HCT116 (cell line): ENCODE data around the gene UFD1. TPM values are rescaled to one million over a fixed set of nuclear protein-coding genes. Genes with fewer than 3 reads are reported as not detected.

Experiments
- ATAC-seq: fragments of 200-7000 bp; cut with Tn5 transposase; 2 replicates; pipeline ENCODE4 v1.9.1; 2020; ENCODE audit warnings: mild to moderate bottlenecking, moderate library complexity
- BruUV-seq: library from RNA; stranded (reverse); fragments of 400-500 nt; replicated peaks from 2 replicates; lab custom pipeline; 2021; lab: Mats Ljungman, UMichigan
- CTCF ChIA-PET: fragments of 300-600 bp; sonication (Branson Sonifier 250); formaldehyde crosslinking; loops from one replicate; lab custom pipeline; 2021; ENCODE audit warnings: antibody characterized with exemption; lab: Charles Lee
- POLR2A ChIA-PET: fragments of 300-600, 350-600 bp; sonication (Branson Sonifier 250); formaldehyde crosslinking; loops from one replicate; lab custom pipeline; 2021; ENCODE audit warnings: antibody characterized with exemption; lab: Charles Lee
- RAD21 ChIA-PET, 2 experiments: fragments of 300-600 bp; sonication (Branson Sonifier 250); formaldehyde crosslinking; loops; one replicate each; lab custom pipeline; 2023; ENCODE audit warnings: low total read pairs in 2 of 2; ENCODE audit not compliant: uncharacterized antibody in 2 of 2, unreplicated experiment in 2 of 2, low non-redundant PET in 1 of 2; lab: Charles Lee
- DNase-seq: peaks from one replicate; pipeline ENCODE4 v3.0.0-alpha.2; 2010; ENCODE audit warnings: low read depth, low spot score
- H2AFZ ChIP-seq: fragments of 200-600 bp; shearing (Covaris generic), sonication (generic); 2 replicates; pipeline ENCODE4 v1.6.1; 2017; ENCODE audit warnings: low read depth, mixed run types, mixed read lengths, antibody characterized with exemption, low read length; ENCODE audit not compliant: poor library complexity, severe bottlenecking
- H3K27ac ChIP-seq: 2 replicates; pipeline ENCODE4 v1.5.1; 2012; ENCODE audit warnings: low read depth, low read length
- H3K27me3 ChIP-seq: fragments of 200-600 bp; sonication (generic); 2 replicates; pipeline ENCODE4 v1.6.1; 2016; ENCODE audit warnings: mixed run types, low read length, mixed read lengths; ENCODE audit not compliant: insufficient read depth
- H3K36me3 ChIP-seq, 2 experiments: fragments of 200-500 bp in 1 of 2; fragments of 200-600 bp in 1 of 2; sonication (Bioruptor generic) in 1 of 2; sonication (generic) in 1 of 2; 2 replicates each; pipeline versions ENCODE4 v1.5.1 to v1.6.1; 2014 to 2016; ENCODE audit warnings: low read length in 2 of 2, inconsistent platforms in 1 of 2, mixed read lengths in 1 of 2, mixed run types in 1 of 2; ENCODE audit not compliant: insufficient read depth in 2 of 2, control insufficient read depth in 1 of 2
- H3K4me1 ChIP-seq, 2 experiments: fragments of 200-600 bp in 1 of 2; sonication (generic) in 1 of 2; 2 replicates each; pipeline versions ENCODE4 v1.5.1 to v1.6.1; 2012 to 2017; ENCODE audit warnings: low read length in 2 of 2, inconsistent platforms in 1 of 2, mild to moderate bottlenecking in 1 of 2, mixed read lengths in 1 of 2, mixed run types in 1 of 2, moderate library complexity in 1 of 2; ENCODE audit not compliant: insufficient read depth in 2 of 2, control insufficient read depth in 1 of 2
- H3K4me2 ChIP-seq: fragments of 200-600 bp; sonication (generic); 2 replicates; pipeline ENCODE4 v1.6.1; 2017; ENCODE audit warnings: mixed run types, low read length, mixed read lengths
- H3K4me3 ChIP-seq, 2 experiments: fragments of 200-600 bp in 1 of 2; sonication (generic) in 1 of 2; replicated peaks in 1 of 2; 2 replicates each; pipeline ENCODE4 v1.5.1; 2011 to 2016; ENCODE audit warnings: low read length in 2 of 2, control low read depth in 1 of 2, low read depth in 1 of 2, mild to moderate bottlenecking in 1 of 2, mixed read lengths in 1 of 2, mixed run types in 1 of 2
- H3K79me2 ChIP-seq: fragments of 200-600 bp; sonication (generic); 2 replicates; pipeline ENCODE4 v1.6.1; 2017; ENCODE audit warnings: mild to moderate bottlenecking, mixed run types, low read length, moderate library complexity, mixed read lengths; ENCODE audit not compliant: insufficient read depth
- H3K9ac ChIP-seq: fragments of 200-600 bp; sonication (generic); 2 replicates; pipeline ENCODE4 v1.6.1; 2016; ENCODE audit warnings: low read length, mixed read lengths
- H3K9me2 ChIP-seq: fragments of 200-600 bp; sonication (generic), shearing (Covaris generic); 2 replicates; pipeline ENCODE4 v1.6.1; 2017; ENCODE audit warnings: mixed run types, mild to moderate bottlenecking, moderate library complexity; ENCODE audit not compliant: insufficient read depth
- H3K9me3 ChIP-seq, 2 experiments: fragments of 200-500 bp in 1 of 2; fragments of 200-600 bp in 1 of 2; sonication (Bioruptor generic) in 1 of 2; sonication (generic) in 1 of 2; 2 replicates each; pipeline ENCODE4 v1.6.1; 2014 to 2017; ENCODE audit warnings: low read length in 2 of 2, mixed read lengths in 2 of 2, inconsistent platforms in 1 of 2, low read depth in 1 of 2, mild to moderate bottlenecking in 1 of 2, mixed run types in 1 of 2, moderate library complexity in 1 of 2; ENCODE audit not compliant: control insufficient read depth in 1 of 2, insufficient read depth in 1 of 2
- H4K20me1 ChIP-seq: fragments of 200-600 bp; sonication (generic), shearing (Covaris generic); 2 replicates; pipeline ENCODE4 v1.6.1; 2017; ENCODE audit warnings: mixed run types, mild to moderate bottlenecking, moderate library complexity; ENCODE audit not compliant: insufficient read depth
- CBX3 ChIP-seq: IDR thresholded peaks from 2 replicates; pipeline ENCODE4 v1.6.1; 2012; ENCODE audit warnings: low read depth
- CEBPB ChIP-seq: IDR thresholded peaks from 2 replicates; pipeline ENCODE4 v1.6.1; 2012; ENCODE audit warnings: low read depth
- EGR1 ChIP-seq: IDR thresholded peaks from 2 replicates; pipeline ENCODE4 v1.6.1; 2012; ENCODE audit warnings: low read depth
- ELF1 ChIP-seq: IDR thresholded peaks from 2 replicates; pipeline ENCODE4 v1.6.1; 2012; ENCODE audit warnings: low read depth, borderline replicate concordance
- EZH2 ChIP-seq: fragments of 200-600 bp; sonication (generic); IDR thresholded peaks from 2 replicates; pipeline ENCODE4 v1.6.1; 2017; ENCODE audit warnings: antibody characterized with exemption, mixed run types
- EZH2phosphoT487 ChIP-seq: fragments of 200-600 bp; IDR thresholded peaks from 2 replicates; pipeline ENCODE4 v1.6.1; 2018; ENCODE audit warnings: antibody characterized with exemption, borderline replicate concordance
- FOSL1 ChIP-seq: IDR thresholded peaks from 2 replicates; pipeline ENCODE4 v1.6.1; 2012; ENCODE audit warnings: low read depth
- RAD21 ChIP-seq: IDR thresholded peaks from 2 replicates; pipeline ENCODE4 v1.6.1; 2012; ENCODE audit warnings: low read depth, mild to moderate bottlenecking
- SIN3A ChIP-seq: IDR thresholded peaks from 2 replicates; pipeline ENCODE4 v1.6.1; 2012; ENCODE audit warnings: low read depth
- SP1 ChIP-seq: IDR thresholded peaks from 2 replicates; pipeline ENCODE4 v1.6.1; 2012; ENCODE audit warnings: low read depth
- TCF7L2 ChIP-seq: IDR thresholded peaks from 2 replicates; pipeline ENCODE4 v1.7.0; 2011; ENCODE audit warnings: borderline replicate concordance, inconsistent platforms; ENCODE audit not compliant: insufficient read depth, insufficient read length; ENCODE audit errors: extremely low read depth
- ZFX ChIP-seq: fragments of 450-650 bp; IDR thresholded peaks from 2 replicates; pipeline ENCODE4 v1.6.1; 2017
- ZNF274 ChIP-seq: fragments of 200-500 bp; sonication (Bioruptor generic); IDR thresholded peaks from 2 replicates; pipeline ENCODE4 v1.6.1; 2014; ENCODE audit warnings: mild to moderate bottlenecking, low read depth, low read length, inconsistent platforms
- intact Hi-C: fragments of 100-400 bp; cut with micrococcal nuclease; formaldehyde crosslinking; loops from 2 replicates; pipeline ENCODE4 v1.10.0; 2022
- total RNA-seq: library from RNA; stranded (reverse); gene quantifications from one replicate; pipeline ENCODE4 v1.2.1, GENCODE V29; 2021; ENCODE audit not compliant: unreplicated experiment
- TF ChIP-seq, protein P1 (sequence below): IDR thresholded peaks from 2 replicates; pipeline ENCODE4 v1.6.1; 2012; ENCODE audit warnings: low read depth
- TF ChIP-seq, protein P2 (sequence below): IDR thresholded peaks from 2 replicates; pipeline ENCODE4 v1.6.1; 2011; ENCODE audit warnings: mild to moderate bottlenecking, low read length, moderate library complexity; ENCODE audit not compliant: insufficient replicate concordance; ENCODE audit errors: extremely low read depth
- TF ChIP-seq, protein P3 (sequence below), 3 experiments: fragments of 200-600 bp in 1 of 3; sonication (generic) in 1 of 3; IDR thresholded peaks in 2 of 3; conservative IDR thresholded peaks in 1 of 3; 2 replicates each; pipeline ENCODE4 v1.5.1; 2012 to 2017; ENCODE audit warnings: low read depth in 2 of 3, low read length in 2 of 3, antibody characterized with exemption in 1 of 3, borderline replicate concordance in 1 of 3, control low read depth in 1 of 3, mild to moderate bottlenecking in 1 of 3, mixed read lengths in 1 of 3, mixed run types in 1 of 3, moderate library complexity in 1 of 3; ENCODE audit not compliant: insufficient read depth in 1 of 3
- TF ChIP-seq, protein P4 (sequence below): IDR thresholded peaks from 2 replicates; pipeline ENCODE4 v1.6.1; 2012

The UFD1 gene
- total RNA-seq, 1 experiment from 2014 or later = 97.5 TPM

DNA sequence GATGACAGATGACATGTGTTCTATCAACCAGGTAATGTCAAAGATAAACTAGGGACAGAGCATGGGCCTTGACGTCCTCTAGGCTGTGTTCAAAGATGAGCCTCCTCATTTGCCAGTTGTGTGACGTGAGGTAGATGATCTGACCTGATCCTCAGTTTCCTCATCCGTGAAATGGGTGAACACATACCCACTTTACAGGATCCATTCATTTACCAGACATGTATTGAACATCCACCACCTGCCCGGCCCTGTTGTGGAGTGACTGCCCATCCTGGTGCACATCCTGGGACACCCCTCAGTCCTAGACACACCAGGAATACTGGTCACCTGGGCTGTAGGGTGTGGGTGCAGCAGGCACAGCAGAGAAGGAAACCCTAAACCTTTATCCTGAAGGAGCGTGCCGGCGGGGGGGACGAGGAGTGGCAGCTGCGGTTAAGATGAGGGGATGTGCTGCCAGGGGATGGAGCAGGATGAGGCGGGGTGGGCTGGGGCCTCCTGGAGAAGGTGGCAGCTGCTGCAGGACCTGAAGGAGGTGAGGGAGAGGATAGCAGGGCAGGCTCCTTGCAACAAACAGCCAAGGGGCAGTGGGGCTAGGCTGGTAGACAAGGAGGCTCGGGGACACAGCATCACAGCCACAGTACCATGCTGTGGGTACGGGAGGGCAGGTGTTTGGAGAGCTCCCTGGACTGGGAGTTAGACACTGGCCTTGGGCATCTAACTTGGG, 36.8 kb upstream of the UFD1 start:
- ATAC-seq = no peak
- no peak overlapping the region for H3K4me3 ChIP-seq
- no TSS peak for BruUV-seq
- H3K4me1 ChIP-seq = no peaks in the 10 kb centered on the region
- DNase-seq = no peak
- no peak overlapping the region for H3K4me2 ChIP-seq
- H3K36me3 ChIP-seq = peaks cover 7 to 35% of the 10 kb centered on the region in 2 experiments; a peak in 3 of 4 replicates
- no peak overlapping the region for H3K27ac ChIP-seq
- TF ChIP-seq, protein P1, sequence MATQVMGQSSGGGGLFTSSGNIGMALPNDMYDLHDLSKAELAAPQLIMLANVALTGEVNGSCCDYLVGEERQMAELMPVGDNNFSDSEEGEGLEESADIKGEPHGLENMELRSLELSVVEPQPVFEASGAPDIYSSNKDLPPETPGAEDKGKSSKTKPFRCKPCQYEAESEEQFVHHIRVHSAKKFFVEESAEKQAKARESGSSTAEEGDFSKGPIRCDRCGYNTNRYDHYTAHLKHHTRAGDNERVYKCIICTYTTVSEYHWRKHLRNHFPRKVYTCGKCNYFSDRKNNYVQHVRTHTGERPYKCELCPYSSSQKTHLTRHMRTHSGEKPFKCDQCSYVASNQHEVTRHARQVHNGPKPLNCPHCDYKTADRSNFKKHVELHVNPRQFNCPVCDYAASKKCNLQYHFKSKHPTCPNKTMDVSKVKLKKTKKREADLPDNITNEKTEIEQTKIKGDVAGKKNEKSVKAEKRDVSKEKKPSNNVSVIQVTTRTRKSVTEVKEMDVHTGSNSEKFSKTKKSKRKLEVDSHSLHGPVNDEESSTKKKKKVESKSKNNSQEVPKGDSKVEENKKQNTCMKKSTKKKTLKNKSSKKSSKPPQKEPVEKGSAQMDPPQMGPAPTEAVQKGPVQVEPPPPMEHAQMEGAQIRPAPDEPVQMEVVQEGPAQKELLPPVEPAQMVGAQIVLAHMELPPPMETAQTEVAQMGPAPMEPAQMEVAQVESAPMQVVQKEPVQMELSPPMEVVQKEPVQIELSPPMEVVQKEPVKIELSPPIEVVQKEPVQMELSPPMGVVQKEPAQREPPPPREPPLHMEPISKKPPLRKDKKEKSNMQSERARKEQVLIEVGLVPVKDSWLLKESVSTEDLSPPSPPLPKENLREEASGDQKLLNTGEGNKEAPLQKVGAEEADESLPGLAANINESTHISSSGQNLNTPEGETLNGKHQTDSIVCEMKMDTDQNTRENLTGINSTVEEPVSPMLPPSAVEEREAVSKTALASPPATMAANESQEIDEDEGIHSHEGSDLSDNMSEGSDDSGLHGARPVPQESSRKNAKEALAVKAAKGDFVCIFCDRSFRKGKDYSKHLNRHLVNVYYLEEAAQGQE = no peak
- TF ChIP-seq RAD21 (no peak), CEBPB (no peak), EZH2 (no peak), ZFX (no peak), ELF1 (no peak), SP1 (no peak), FOSL1 (no peak), EZH2phosphoT487 (no peak), TCF7L2 (no peak), EGR1 (no peak), ZNF274 (no peak), SIN3A (no peak), CBX3 (no peak)
- TF ChIP-seq, protein P2, sequence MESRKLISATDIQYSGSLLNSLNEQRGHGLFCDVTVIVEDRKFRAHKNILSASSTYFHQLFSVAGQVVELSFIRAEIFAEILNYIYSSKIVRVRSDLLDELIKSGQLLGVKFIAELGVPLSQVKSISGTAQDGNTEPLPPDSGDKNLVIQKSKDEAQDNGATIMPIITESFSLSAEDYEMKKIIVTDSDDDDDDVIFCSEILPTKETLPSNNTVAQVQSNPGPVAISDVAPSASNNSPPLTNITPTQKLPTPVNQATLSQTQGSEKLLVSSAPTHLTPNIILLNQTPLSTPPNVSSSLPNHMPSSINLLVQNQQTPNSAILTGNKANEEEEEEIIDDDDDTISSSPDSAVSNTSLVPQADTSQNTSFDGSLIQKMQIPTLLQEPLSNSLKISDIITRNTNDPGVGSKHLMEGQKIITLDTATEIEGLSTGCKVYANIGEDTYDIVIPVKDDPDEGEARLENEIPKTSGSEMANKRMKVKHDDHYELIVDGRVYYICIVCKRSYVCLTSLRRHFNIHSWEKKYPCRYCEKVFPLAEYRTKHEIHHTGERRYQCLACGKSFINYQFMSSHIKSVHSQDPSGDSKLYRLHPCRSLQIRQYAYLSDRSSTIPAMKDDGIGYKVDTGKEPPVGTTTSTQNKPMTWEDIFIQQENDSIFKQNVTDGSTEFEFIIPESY = no peak
- TF ChIP-seq, protein P3, sequence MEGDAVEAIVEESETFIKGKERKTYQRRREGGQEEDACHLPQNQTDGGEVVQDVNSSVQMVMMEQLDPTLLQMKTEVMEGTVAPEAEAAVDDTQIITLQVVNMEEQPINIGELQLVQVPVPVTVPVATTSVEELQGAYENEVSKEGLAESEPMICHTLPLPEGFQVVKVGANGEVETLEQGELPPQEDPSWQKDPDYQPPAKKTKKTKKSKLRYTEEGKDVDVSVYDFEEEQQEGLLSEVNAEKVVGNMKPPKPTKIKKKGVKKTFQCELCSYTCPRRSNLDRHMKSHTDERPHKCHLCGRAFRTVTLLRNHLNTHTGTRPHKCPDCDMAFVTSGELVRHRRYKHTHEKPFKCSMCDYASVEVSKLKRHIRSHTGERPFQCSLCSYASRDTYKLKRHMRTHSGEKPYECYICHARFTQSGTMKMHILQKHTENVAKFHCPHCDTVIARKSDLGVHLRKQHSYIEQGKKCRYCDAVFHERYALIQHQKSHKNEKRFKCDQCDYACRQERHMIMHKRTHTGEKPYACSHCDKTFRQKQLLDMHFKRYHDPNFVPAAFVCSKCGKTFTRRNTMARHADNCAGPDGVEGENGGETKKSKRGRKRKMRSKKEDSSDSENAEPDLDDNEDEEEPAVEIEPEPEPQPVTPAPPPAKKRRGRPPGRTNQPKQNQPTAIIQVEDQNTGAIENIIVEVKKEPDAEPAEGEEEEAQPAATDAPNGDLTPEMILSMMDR (IDR thresholded peaks at IDR 0.05 in 2 of 3, conservative IDR thresholded peaks at IDR 0.05 in 1 of 3; ENCODE audit: borderline replicate concordance in 1 of 3, insufficient read depth in 1 of 3, low read depth in 2 of 3, low read length in 2 of 3) = no peak
- TF ChIP-seq, protein P4, sequence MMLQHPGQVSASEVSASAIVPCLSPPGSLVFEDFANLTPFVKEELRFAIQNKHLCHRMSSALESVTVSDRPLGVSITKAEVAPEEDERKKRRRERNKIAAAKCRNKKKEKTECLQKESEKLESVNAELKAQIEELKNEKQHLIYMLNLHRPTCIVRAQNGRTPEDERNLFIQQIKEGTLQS = no peak
- TF ChIP-seq, all 23 proteins: peak for 0
- Histone ChIP-seq H3K9me2 (no peaks in the 10 kb centered on the region), H3K27me3 (no peaks in the 10 kb centered on the region), H3K9me3 (no peaks in the 10 kb centered on the region), H2AFZ (no peak overlapping the region), H3K9ac (no peak overlapping the region), H3K79me2 (no peaks in the 10 kb centered on the region), H4K20me1 (no peaks in the 10 kb centered on the region)
- ChIA-PET CTCF (no interaction called here), POLR2A (no interaction called here), RAD21 (no interaction called here)
- intact Hi-C loops = no loop called here
